Measurements from ENCODE around the gene ITGB4.

Gene ITGB4

DNA sequence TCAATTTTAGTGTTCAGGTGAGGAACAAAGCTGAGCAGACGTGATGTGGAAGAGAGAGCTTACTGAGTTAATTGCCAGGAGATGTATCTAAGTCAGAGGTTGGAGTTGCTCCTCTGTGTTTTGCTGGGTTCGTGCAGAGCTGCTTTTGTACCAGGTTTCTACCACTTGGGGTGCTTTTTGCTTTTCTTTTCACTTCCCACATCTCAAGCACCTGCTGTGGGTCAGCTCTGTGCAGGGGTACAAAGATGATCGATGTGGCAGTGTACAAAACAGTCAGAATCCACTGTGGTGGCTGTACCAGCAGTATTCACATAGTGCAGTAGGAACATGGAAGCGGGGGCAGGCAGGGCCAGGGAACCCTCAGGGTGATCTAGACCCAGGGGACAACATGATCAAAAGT is 78.1 kb downstream of the ITGB4 start:
- no peak for DNase-seq

DNA sequence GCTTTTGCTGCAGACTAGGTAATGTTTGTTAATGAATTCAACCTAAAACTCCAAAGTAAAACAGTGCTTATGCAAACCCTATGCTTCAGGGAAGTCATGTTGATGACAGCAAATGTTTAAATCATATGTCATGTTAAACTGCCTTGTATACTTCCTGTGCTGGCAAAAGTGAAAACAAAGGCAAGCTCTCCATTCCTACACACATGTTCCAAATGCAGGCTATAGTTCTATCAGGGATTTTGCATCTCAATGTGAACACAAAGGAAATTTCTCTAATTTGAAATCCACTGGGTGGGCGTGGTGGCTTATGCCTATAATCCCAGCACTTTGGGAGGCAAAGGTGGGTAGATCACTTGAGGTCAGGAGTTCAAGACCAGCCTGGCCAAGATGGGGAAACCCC is 82.6 kb downstream of the ITGB4 start:
- DNase-seq: no peak

DNA sequence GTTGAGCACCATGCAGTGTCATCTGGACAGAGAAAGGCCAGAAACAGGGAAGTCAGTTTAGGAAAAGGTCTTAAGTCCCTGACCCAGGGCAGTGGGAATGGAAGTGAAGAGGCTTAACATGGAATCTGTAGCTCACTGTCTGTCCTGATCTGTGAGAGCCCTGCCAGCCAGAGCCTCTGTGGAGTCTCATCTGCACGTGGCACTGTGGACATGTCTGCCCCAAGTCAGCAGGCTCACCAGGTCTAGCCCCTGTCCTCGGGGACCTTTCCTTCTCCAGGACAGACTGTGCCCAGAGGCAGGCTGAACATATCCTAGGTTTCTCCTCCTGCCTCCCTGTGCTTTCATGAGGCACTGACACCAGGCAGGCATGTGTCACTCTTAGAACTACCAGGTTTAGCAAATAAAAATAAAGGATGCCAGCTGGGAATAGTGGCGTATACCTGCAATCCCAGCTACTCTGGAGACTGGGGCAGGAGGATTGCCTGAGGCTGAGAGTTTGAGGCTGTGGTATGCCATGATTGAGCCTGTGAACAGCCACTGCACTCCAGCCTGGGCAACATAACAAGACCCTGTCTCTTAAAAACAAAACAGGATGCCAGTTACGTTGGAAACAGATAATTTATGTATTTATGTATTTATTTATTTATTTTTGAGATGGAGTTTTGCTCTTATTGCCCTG is 85.7 kb downstream of the ITGB4 start:
- DNase-seq: no peak

Measured in activated CD8-positive, alpha-beta memory T cell treated with anti-CD3 and anti-CD28 coated beads, Interleukin-2, amount 50 U/mL, for 48 hours (primary cell).